ENCODE data around the gene SERPINA9.

- TF ChIP-seq EP300 (IDR thresholded peaks at IDR 0.05) (no peak), CTCF (IDR thresholded peaks at IDR 0.05) (no peak)
Measured at GRCh38 chr14:94476023-94476422, at the start of gene SERPINA9.

Measured in esophagus muscularis mucosa (tissue), 3 donors.